Measurements from ENCODE around the gene G6PD. TPM values are rescaled to one million over a fixed set of nuclear protein-coding genes. Genes with fewer than 3 reads are reported as not detected.

The G6PD gene
- total RNA-seq, 1 experiment from 2014 or later, result 68.7 TPM

GRCh38 chrX:154517101-154517781, 29.4 kb downstream of the G6PD start:
- peak overlapping the region; percentile 11 to 75 (median 44); a peak in 5 of 7 replicates for H3K27ac Mint-ChIP-seq
- Histone ChIP-seq H3K23ac (ENCODE audit: insufficient read length, low read depth, low read length) (no peak overlapping the region), H2BK20ac (ENCODE audit: low read depth, low read length, poor library complexity, severe bottlenecking) (no peak overlapping the region), H3K27me3 (ENCODE audit: insufficient read depth, low read length) (no peaks in the 10 kb centered on the region; the same call in 1 of the 2 replicates), H2BK12ac (ENCODE audit: insufficient read length, low read depth, low read length) (no peak overlapping the region), H3K9me3 (ENCODE audit: control insufficient read depth, low read depth, low read length) (peaks cover 13% of the 10 kb centered on the region), H3K56ac (ENCODE audit: insufficient read length, low read depth, low read length) (no peak overlapping the region), H3K18ac (ENCODE audit: insufficient read length, low read depth, low read length) (peak overlapping the region; percentile 78), H4K91ac (ENCODE audit: insufficient read length, low read depth, low read length) (no peak overlapping the region), H2AK5ac (ENCODE audit: insufficient read length, low read length) (no peak overlapping the region), H3T11ph (ENCODE audit: low read length) (no peak overlapping the region), H2BK15ac (ENCODE audit: low read depth, low read length) (no peak overlapping the region), H3K9ac (ENCODE audit: extremely low read depth, insufficient read length, low read length) (no peak overlapping the region), H2AFZ (ENCODE audit: low read length) (no peak overlapping the region), H2BK120ac (ENCODE audit: low read depth, low read length, poor library complexity, severe bottlenecking) (no peak overlapping the region), H3K4me2 (ENCODE audit: insufficient read depth, insufficient read length, low read length) (peak overlapping the region; percentile 71), H3K4ac (ENCODE audit: low read depth, low read length) (no peak overlapping the region), H4K5ac (ENCODE audit: insufficient read length, low read depth, low read length) (no peak overlapping the region), H3K79me2 (ENCODE audit: insufficient read depth, low read length) (no peaks in the 10 kb centered on the region), H2BK5ac (ENCODE audit: insufficient read length, low read length) (no peak overlapping the region), H3K14ac (ENCODE audit: insufficient read depth, low read length) (peak overlapping the region; percentile 89), H3K27ac (ENCODE audit: insufficient read length, low read depth, low read length) (no peak overlapping the region), H3K4me1 (ENCODE audit: insufficient read depth, low read length) (no peaks in the 10 kb centered on the region), H4K20me1 (ENCODE audit: control insufficient read depth, insufficient read depth, insufficient read length) (no peaks in the 10 kb centered on the region), H3K23me2 (ENCODE audit: insufficient read length, low read depth, low read length, poor library complexity, severe bottlenecking) (peaks cover 15% of the 10 kb centered on the region), H3K79me1 (ENCODE audit: insufficient read depth, low read depth, low read length, poor library complexity, severe bottlenecking) (no peaks in the 10 kb centered on the region), H4K8ac (replicated peaks; ENCODE audit: insufficient read length, low read depth, low read length) (no peak overlapping the region)
- no CpG with 5 or more reads among the region's 25 CpGs for WGBS (ENCODE audit: extremely low coverage, insufficient read length, low lambda C conversion rate)
- TF ChIP-seq CTCF (conservative IDR thresholded peaks at IDR 0.05), result no peak
- peaks cover 3 to 7% (median 6%) of the 10 kb centered on the region in 3 experiments; a peak in 4 of 7 replicates for H3K36me3 Mint-ChIP-seq (ENCODE audit: insufficient read depth in 1 of 3, low read depth in 3 of 3)
- DNase-seq, result peak; percentile 49
- H3K4me3 Mint-ChIP-seq, result peak overlapping the region; percentile 60 to 70
- H3K27me3 Mint-ChIP-seq (ENCODE audit: low read depth), result peaks cover 23% of the 10 kb centered on the region
- peaks cover 49 to 52% of the 10 kb centered on the region in 2 experiments for H3K9me3 Mint-ChIP-seq
- H3K4me1 Mint-ChIP-seq, result peaks cover 14 to 17% of the 10 kb centered on the region in 2 experiments

Data from H9 (cell line).